GM19035 (cell line): ENCODE results near the gene FAM43B.

Experiments used
- ATAC-seq: cut with Tn5 transposase; IDR thresholded peaks from one replicate; pipeline ENCODE4 v1.9.1; 2021; ENCODE audit not compliant: unreplicated experiment

FAM43B gene

GRCh38 chr1:20589331-20590278 lies 37.2 kb downstream of the FAM43B start:
- no peak for ATAC-seq

GRCh38 chr1:20590306-20590777 lies 38.0 kb downstream of the FAM43B start:
- no peak for ATAC-seq

- ATAC-seq = no peak
These were observed 41.4 kb downstream of the FAM43B start for GRCh38 chr1:20593756-20594155.

- ATAC-seq = no peak
These were observed 42.4 kb downstream of the FAM43B start for GRCh38 chr1:20594746-20595145.

- no peak for ATAC-seq
These were observed 43.7 kb downstream of the FAM43B start for GRCh38 chr1:20596106-20596505.

GRCh38 chr1:20597650-20598049 lies 45.3 kb downstream of the FAM43B start:
- no peak for ATAC-seq

- ATAC-seq = no peak
These were observed 47.8 kb downstream of the FAM43B start for GRCh38 chr1:20600156-20600555.

- ATAC-seq = no peak
These were observed 48.9 kb downstream of the FAM43B start for GRCh38 chr1:20601129-20601825.

- ATAC-seq = no peak
These were observed 50.6 kb downstream of the FAM43B start for GRCh38 chr1:20602851-20603450.

- ATAC-seq = no peak
These were observed 51.4 kb downstream of the FAM43B start for GRCh38 chr1:20603504-20604464.
